HCT116 (cell line): Measurements from ENCODE around the gene NPDC1. TPM values are rescaled to one million over a fixed set of nuclear protein-coding genes. Genes with fewer than 3 reads are reported as not detected.

ENCODE experiments used
- ATAC-seq: fragments of 200-7000 bp; cut with Tn5 transposase; 2 replicates; pipeline ENCODE4 v1.9.1; 2020; ENCODE audit warnings: mild to moderate bottlenecking, moderate library complexity
- BruUV-seq: library from RNA; stranded (reverse); fragments of 400-500 nt; replicated peaks from 2 replicates; lab custom pipeline; 2021; lab: Mats Ljungman, UMichigan
- CTCF ChIA-PET: fragments of 300-600 bp; sonication (Branson Sonifier 250); formaldehyde crosslinking; loops from one replicate; lab custom pipeline; 2021; ENCODE audit warnings: antibody characterized with exemption; lab: Charles Lee
- POLR2A ChIA-PET: fragments of 300-600, 350-600 bp; sonication (Branson Sonifier 250); formaldehyde crosslinking; loops from one replicate; lab custom pipeline; 2021; ENCODE audit warnings: antibody characterized with exemption; lab: Charles Lee
- RAD21 ChIA-PET, 2 experiments: fragments of 300-600 bp; sonication (Branson Sonifier 250); formaldehyde crosslinking; loops; one replicate each; lab custom pipeline; 2023; ENCODE audit warnings: low total read pairs in 2 of 2; ENCODE audit not compliant: uncharacterized antibody in 2 of 2, unreplicated experiment in 2 of 2, low non-redundant PET in 1 of 2; lab: Charles Lee
- DNase-seq: peaks from one replicate; pipeline ENCODE4 v3.0.0-alpha.2; 2010; ENCODE audit warnings: low read depth, low spot score
- H2AFZ ChIP-seq: fragments of 200-600 bp; shearing (Covaris generic), sonication (generic); 2 replicates; pipeline ENCODE4 v1.6.1; 2017; ENCODE audit warnings: low read depth, mixed run types, mixed read lengths, antibody characterized with exemption, low read length; ENCODE audit not compliant: poor library complexity, severe bottlenecking
- H3K27ac ChIP-seq: 2 replicates; pipeline ENCODE4 v1.5.1; 2012; ENCODE audit warnings: low read depth, low read length
- H3K27me3 ChIP-seq: fragments of 200-600 bp; sonication (generic); 2 replicates; pipeline ENCODE4 v1.6.1; 2016; ENCODE audit warnings: mixed run types, low read length, mixed read lengths; ENCODE audit not compliant: insufficient read depth
- H3K36me3 ChIP-seq, 2 experiments: fragments of 200-500 bp in 1 of 2; fragments of 200-600 bp in 1 of 2; sonication (Bioruptor generic) in 1 of 2; sonication (generic) in 1 of 2; 2 replicates each; pipeline versions ENCODE4 v1.5.1 to v1.6.1; 2014 to 2016; ENCODE audit warnings: low read length in 2 of 2, inconsistent platforms in 1 of 2, mixed read lengths in 1 of 2, mixed run types in 1 of 2; ENCODE audit not compliant: insufficient read depth in 2 of 2, control insufficient read depth in 1 of 2
- H3K4me1 ChIP-seq, 2 experiments: fragments of 200-600 bp in 1 of 2; sonication (generic) in 1 of 2; 2 replicates each; pipeline versions ENCODE4 v1.5.1 to v1.6.1; 2012 to 2017; ENCODE audit warnings: low read length in 2 of 2, inconsistent platforms in 1 of 2, mild to moderate bottlenecking in 1 of 2, mixed read lengths in 1 of 2, mixed run types in 1 of 2, moderate library complexity in 1 of 2; ENCODE audit not compliant: insufficient read depth in 2 of 2, control insufficient read depth in 1 of 2
- H3K4me2 ChIP-seq: fragments of 200-600 bp; sonication (generic); 2 replicates; pipeline ENCODE4 v1.6.1; 2017; ENCODE audit warnings: mixed run types, low read length, mixed read lengths
- H3K4me3 ChIP-seq, 2 experiments: fragments of 200-600 bp in 1 of 2; sonication (generic) in 1 of 2; replicated peaks in 1 of 2; 2 replicates each; pipeline ENCODE4 v1.5.1; 2011 to 2016; ENCODE audit warnings: low read length in 2 of 2, control low read depth in 1 of 2, low read depth in 1 of 2, mild to moderate bottlenecking in 1 of 2, mixed read lengths in 1 of 2, mixed run types in 1 of 2
- H3K79me2 ChIP-seq: fragments of 200-600 bp; sonication (generic); 2 replicates; pipeline ENCODE4 v1.6.1; 2017; ENCODE audit warnings: mild to moderate bottlenecking, mixed run types, low read length, moderate library complexity, mixed read lengths; ENCODE audit not compliant: insufficient read depth
- H3K9ac ChIP-seq: fragments of 200-600 bp; sonication (generic); 2 replicates; pipeline ENCODE4 v1.6.1; 2016; ENCODE audit warnings: low read length, mixed read lengths
- H3K9me2 ChIP-seq: fragments of 200-600 bp; sonication (generic), shearing (Covaris generic); 2 replicates; pipeline ENCODE4 v1.6.1; 2017; ENCODE audit warnings: mixed run types, mild to moderate bottlenecking, moderate library complexity; ENCODE audit not compliant: insufficient read depth
- H3K9me3 ChIP-seq, 2 experiments: fragments of 200-500 bp in 1 of 2; fragments of 200-600 bp in 1 of 2; sonication (Bioruptor generic) in 1 of 2; sonication (generic) in 1 of 2; 2 replicates each; pipeline ENCODE4 v1.6.1; 2014 to 2017; ENCODE audit warnings: low read length in 2 of 2, mixed read lengths in 2 of 2, inconsistent platforms in 1 of 2, low read depth in 1 of 2, mild to moderate bottlenecking in 1 of 2, mixed run types in 1 of 2, moderate library complexity in 1 of 2; ENCODE audit not compliant: control insufficient read depth in 1 of 2, insufficient read depth in 1 of 2
- H4K20me1 ChIP-seq: fragments of 200-600 bp; sonication (generic), shearing (Covaris generic); 2 replicates; pipeline ENCODE4 v1.6.1; 2017; ENCODE audit warnings: mixed run types, mild to moderate bottlenecking, moderate library complexity; ENCODE audit not compliant: insufficient read depth
- CBX3 ChIP-seq: IDR thresholded peaks from 2 replicates; pipeline ENCODE4 v1.6.1; 2012; ENCODE audit warnings: low read depth
- EGR1 ChIP-seq: IDR thresholded peaks from 2 replicates; pipeline ENCODE4 v1.6.1; 2012; ENCODE audit warnings: low read depth
- ELF1 ChIP-seq: IDR thresholded peaks from 2 replicates; pipeline ENCODE4 v1.6.1; 2012; ENCODE audit warnings: low read depth, borderline replicate concordance
- EZH2 ChIP-seq: fragments of 200-600 bp; sonication (generic); IDR thresholded peaks from 2 replicates; pipeline ENCODE4 v1.6.1; 2017; ENCODE audit warnings: antibody characterized with exemption, mixed run types
- EZH2phosphoT487 ChIP-seq: fragments of 200-600 bp; IDR thresholded peaks from 2 replicates; pipeline ENCODE4 v1.6.1; 2018; ENCODE audit warnings: antibody characterized with exemption, borderline replicate concordance
- FOSL1 ChIP-seq: IDR thresholded peaks from 2 replicates; pipeline ENCODE4 v1.6.1; 2012; ENCODE audit warnings: low read depth
- POLR2A ChIP-seq: IDR thresholded peaks from 2 replicates; pipeline ENCODE4 v1.7.0; 2011; ENCODE audit warnings: borderline replicate concordance; ENCODE audit not compliant: insufficient read depth, insufficient read length; ENCODE audit errors: extremely low read depth
- SIN3A ChIP-seq: IDR thresholded peaks from 2 replicates; pipeline ENCODE4 v1.6.1; 2012; ENCODE audit warnings: low read depth
- YY1 ChIP-seq: IDR thresholded peaks from 2 replicates; pipeline ENCODE4 v1.6.1; 2011; ENCODE audit warnings: low read length, low read depth, moderate library complexity, mild to moderate bottlenecking; ENCODE audit not compliant: insufficient replicate concordance; ENCODE audit errors: extremely low read depth
- ZBTB33 ChIP-seq: IDR thresholded peaks from 2 replicates; pipeline ENCODE4 v1.6.1; 2011; ENCODE audit warnings: mild to moderate bottlenecking, low read length, moderate library complexity; ENCODE audit not compliant: insufficient replicate concordance; ENCODE audit errors: extremely low read depth
- intact Hi-C: fragments of 100-400 bp; cut with micrococcal nuclease; formaldehyde crosslinking; loops from 2 replicates; pipeline ENCODE4 v1.10.0; 2022
- total RNA-seq: library from RNA; stranded (reverse); gene quantifications from one replicate; pipeline ENCODE4 v1.2.1, GENCODE V29; 2021; ENCODE audit not compliant: unreplicated experiment
- TF ChIP-seq, protein P1 (sequence below), 3 experiments: fragments of 200-600 bp in 1 of 3; sonication (generic) in 1 of 3; IDR thresholded peaks in 2 of 3; conservative IDR thresholded peaks in 1 of 3; 2 replicates each; pipeline ENCODE4 v1.5.1; 2012 to 2017; ENCODE audit warnings: low read depth in 2 of 3, low read length in 2 of 3, antibody characterized with exemption in 1 of 3, borderline replicate concordance in 1 of 3, control low read depth in 1 of 3, mild to moderate bottlenecking in 1 of 3, mixed read lengths in 1 of 3, mixed run types in 1 of 3, moderate library complexity in 1 of 3; ENCODE audit not compliant: insufficient read depth in 1 of 3

NPDC1 gene
- total RNA-seq, 1 experiment from 2014 or later, result 98.8 TPM

GRCh38 chr9:137007108-137007815 lies 38.7 kb downstream of the NPDC1 start:
- TF ChIP-seq EGR1 (no peak), EZH2phosphoT487 (no peak), ELF1 (no peak), EZH2 (no peak), CBX3 (no peak), FOSL1 (no peak), YY1 (no peak), POLR2A (no peak), SIN3A (no peak), ZBTB33 (no peak)
- TF ChIP-seq, protein P1, sequence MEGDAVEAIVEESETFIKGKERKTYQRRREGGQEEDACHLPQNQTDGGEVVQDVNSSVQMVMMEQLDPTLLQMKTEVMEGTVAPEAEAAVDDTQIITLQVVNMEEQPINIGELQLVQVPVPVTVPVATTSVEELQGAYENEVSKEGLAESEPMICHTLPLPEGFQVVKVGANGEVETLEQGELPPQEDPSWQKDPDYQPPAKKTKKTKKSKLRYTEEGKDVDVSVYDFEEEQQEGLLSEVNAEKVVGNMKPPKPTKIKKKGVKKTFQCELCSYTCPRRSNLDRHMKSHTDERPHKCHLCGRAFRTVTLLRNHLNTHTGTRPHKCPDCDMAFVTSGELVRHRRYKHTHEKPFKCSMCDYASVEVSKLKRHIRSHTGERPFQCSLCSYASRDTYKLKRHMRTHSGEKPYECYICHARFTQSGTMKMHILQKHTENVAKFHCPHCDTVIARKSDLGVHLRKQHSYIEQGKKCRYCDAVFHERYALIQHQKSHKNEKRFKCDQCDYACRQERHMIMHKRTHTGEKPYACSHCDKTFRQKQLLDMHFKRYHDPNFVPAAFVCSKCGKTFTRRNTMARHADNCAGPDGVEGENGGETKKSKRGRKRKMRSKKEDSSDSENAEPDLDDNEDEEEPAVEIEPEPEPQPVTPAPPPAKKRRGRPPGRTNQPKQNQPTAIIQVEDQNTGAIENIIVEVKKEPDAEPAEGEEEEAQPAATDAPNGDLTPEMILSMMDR (IDR thresholded peaks at IDR 0.05 in 2 of 3, conservative IDR thresholded peaks at IDR 0.05 in 1 of 3; ENCODE audit: borderline replicate concordance in 1 of 3, insufficient read depth in 1 of 3, low read depth in 2 of 3, low read length in 2 of 3), result no peak
- no peak overlapping the region for H3K4me2 ChIP-seq
- CTCF ChIA-PET, result no interaction called here
- no peaks in the 10 kb centered on the region for H3K27me3 ChIP-seq
- intact Hi-C loops, result no loop called here
- POLR2A ChIA-PET, result no interaction called here
- RAD21 ChIA-PET, result no interaction called here
- H2AFZ ChIP-seq, result no peak overlapping the region
- no peak for DNase-seq
- no peak overlapping the region for H3K4me3 ChIP-seq
- no peak overlapping the region for H3K27ac ChIP-seq
- no peak overlapping the region for H3K9ac ChIP-seq
- no peak for ATAC-seq
- H4K20me1 ChIP-seq, result no peaks in the 10 kb centered on the region
- H3K9me3 ChIP-seq, result peaks cover 0 to 4% of the 10 kb centered on the region in 2 experiments; a peak in 1 of 4 replicates
- H3K79me2 ChIP-seq, result no peaks in the 10 kb centered on the region
- H3K4me1 ChIP-seq, result no peaks in the 10 kb centered on the region
- H3K36me3 ChIP-seq, result peaks cover 3 to 6% of the 10 kb centered on the region in 2 experiments; a peak in 3 of 4 replicates
- BruUV-seq, result no TSS peak
- H3K9me2 ChIP-seq, result no peaks in the 10 kb centered on the region
